Neuron (in vitro differentiated cells): ENCODE measurements around the gene PPFIA2.

Experiments
- H2AFZ ChIP-seq: one replicate; pipeline ENCODE4 v1.6.1; 2013; ENCODE audit warnings: low read depth, mild to moderate bottlenecking, inconsistent platforms, low read length, moderate library complexity
- H3K27me3 ChIP-seq: one replicate; pipeline ENCODE4 v1.6.1; 2013; ENCODE audit warnings: low read length; ENCODE audit not compliant: insufficient read depth
- H3K36me3 ChIP-seq: one replicate; pipeline ENCODE4 v1.6.1; 2013; ENCODE audit warnings: low read length; ENCODE audit not compliant: insufficient read depth
- H3K4me1 ChIP-seq: one replicate; pipeline ENCODE4 v1.6.1; 2013; ENCODE audit warnings: low read length; ENCODE audit not compliant: insufficient read depth
- H3K4me3 ChIP-seq: 2 replicates; pipeline ENCODE4 v1.5.1; 2013; ENCODE audit warnings: mild to moderate bottlenecking, low read length, moderate library complexity
- H3K9me3 ChIP-seq: one replicate; pipeline ENCODE4 v1.6.1; 2013; ENCODE audit warnings: low read length

PPFIA2 gene

GRCh38 chr12:81378601-81379285, 380.4 kb downstream of the PPFIA2 start:
- Histone ChIP-seq H2AFZ (no peak overlapping the region), H3K4me1 (no peaks in the 10 kb centered on the region), H3K4me3 (no peak overlapping the region), H3K27me3 (no peaks in the 10 kb centered on the region), H3K36me3 (no peaks in the 10 kb centered on the region), H3K9me3 (no peaks in the 10 kb centered on the region)

GRCh38 chr12:81377771-81378170, 381.4 kb downstream of the PPFIA2 start:
- H2AFZ ChIP-seq, result no peak overlapping the region
- H3K36me3 ChIP-seq, result no peaks in the 10 kb centered on the region
- H3K4me3 ChIP-seq, result no peak overlapping the region
- H3K9me3 ChIP-seq, result no peaks in the 10 kb centered on the region
- no peaks in the 10 kb centered on the region for H3K27me3 ChIP-seq
- no peaks in the 10 kb centered on the region for H3K4me1 ChIP-seq

- Histone ChIP-seq H2AFZ (no peak overlapping the region), H3K27me3 (no peaks in the 10 kb centered on the region), H3K4me1 (no peaks in the 10 kb centered on the region), H3K36me3 (no peaks in the 10 kb centered on the region), H3K4me3 (no peak overlapping the region), H3K9me3 (no peaks in the 10 kb centered on the region)
Measured at GRCh38 chr12:81375969-81376368, 383.2 kb downstream of the PPFIA2 start.

GRCh38 chr12:81370456-81370855, 388.7 kb downstream of the PPFIA2 start:
- H3K27me3 ChIP-seq, result no peaks in the 10 kb centered on the region
- no peaks in the 10 kb centered on the region for H3K9me3 ChIP-seq
- no peak overlapping the region for H2AFZ ChIP-seq
- no peaks in the 10 kb centered on the region for H3K4me1 ChIP-seq
- H3K36me3 ChIP-seq, result no peaks in the 10 kb centered on the region
- H3K4me3 ChIP-seq, result no peak overlapping the region

DNA sequence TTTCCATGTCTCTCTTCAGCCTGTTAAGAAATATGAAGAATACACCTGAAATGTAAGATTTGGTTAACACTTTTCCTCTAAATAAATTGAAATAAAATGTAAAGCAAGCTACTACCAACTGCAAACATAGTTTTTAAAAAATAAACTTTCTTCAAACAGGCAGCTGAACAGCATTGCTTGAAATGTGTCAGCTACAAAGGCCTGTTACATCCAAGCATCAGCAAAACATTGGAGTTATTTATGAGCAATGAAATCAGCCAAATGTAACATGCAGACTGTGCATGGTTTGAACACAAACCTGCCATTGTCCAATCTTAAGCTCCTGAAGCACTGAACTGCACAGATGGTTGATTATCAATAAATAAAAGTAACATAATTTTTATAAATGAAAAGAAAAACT, 390.0 kb downstream of the PPFIA2 start:
- no peaks in the 10 kb centered on the region for H3K9me3 ChIP-seq
- H3K27me3 ChIP-seq, result no peaks in the 10 kb centered on the region
- no peaks in the 10 kb centered on the region for H3K36me3 ChIP-seq
- no peaks in the 10 kb centered on the region for H3K4me1 ChIP-seq
- no peak overlapping the region for H2AFZ ChIP-seq
- H3K4me3 ChIP-seq, result no peak overlapping the region

- Histone ChIP-seq H3K4me3 (no peak overlapping the region), H3K27me3 (no peaks in the 10 kb centered on the region), H3K4me1 (no peaks in the 10 kb centered on the region), H2AFZ (no peak overlapping the region), H3K36me3 (no peaks in the 10 kb centered on the region), H3K9me3 (no peaks in the 10 kb centered on the region)
Measured at GRCh38 chr12:81365284-81365683, 393.9 kb downstream of the PPFIA2 start.

DNA sequence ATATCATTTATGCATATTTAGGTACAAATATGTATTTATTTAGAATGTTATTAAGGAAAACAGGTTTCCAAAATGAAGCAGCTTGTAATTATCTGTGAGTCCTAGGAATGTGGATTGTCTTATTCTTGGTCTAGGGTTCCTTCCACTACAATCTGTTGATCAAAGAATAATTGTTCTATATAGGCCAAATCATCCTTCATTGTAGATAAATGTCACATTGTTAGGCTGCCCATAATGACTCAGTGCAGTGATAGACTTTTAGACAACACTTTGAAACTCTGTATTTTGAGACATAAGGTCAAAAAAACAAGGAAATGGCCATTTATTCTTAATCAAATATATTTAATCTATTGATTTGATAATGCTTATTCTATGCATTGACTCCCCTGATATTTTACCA, 398.2 kb downstream of the PPFIA2 start:
- Histone ChIP-seq H3K27me3 (no peaks in the 10 kb centered on the region), H2AFZ (no peak overlapping the region), H3K36me3 (no peaks in the 10 kb centered on the region), H3K9me3 (no peaks in the 10 kb centered on the region), H3K4me1 (no peaks in the 10 kb centered on the region), H3K4me3 (no peak overlapping the region)

- no peaks in the 10 kb centered on the region for H3K4me1 ChIP-seq
- no peak overlapping the region for H2AFZ ChIP-seq
- H3K9me3 ChIP-seq, result no peaks in the 10 kb centered on the region
- H3K27me3 ChIP-seq, result no peaks in the 10 kb centered on the region
- no peak overlapping the region for H3K4me3 ChIP-seq
- no peaks in the 10 kb centered on the region for H3K36me3 ChIP-seq
Measured at GRCh38 chr12:81359736-81360135, 399.4 kb downstream of the PPFIA2 start.

GRCh38 chr12:81354327-81354932, 404.7 kb downstream of the PPFIA2 start:
- H2AFZ ChIP-seq, result no peak overlapping the region
- H3K27me3 ChIP-seq, result no peaks in the 10 kb centered on the region
- no peaks in the 10 kb centered on the region for H3K4me1 ChIP-seq
- no peaks in the 10 kb centered on the region for H3K36me3 ChIP-seq
- no peak overlapping the region for H3K4me3 ChIP-seq
- no peaks in the 10 kb centered on the region for H3K9me3 ChIP-seq

GRCh38 chr12:81350309-81350708, 408.8 kb downstream of the PPFIA2 start:
- Histone ChIP-seq H3K27me3 (no peaks in the 10 kb centered on the region), H3K4me3 (no peak overlapping the region), H2AFZ (no peak overlapping the region), H3K36me3 (no peaks in the 10 kb centered on the region), H3K9me3 (no peaks in the 10 kb centered on the region), H3K4me1 (no peaks in the 10 kb centered on the region)

GRCh38 chr12:81347404-81347803, 411.7 kb downstream of the PPFIA2 start:
- no peak overlapping the region for H3K4me3 ChIP-seq
- no peaks in the 10 kb centered on the region for H3K4me1 ChIP-seq
- no peaks in the 10 kb centered on the region for H3K9me3 ChIP-seq
- no peaks in the 10 kb centered on the region for H3K36me3 ChIP-seq
- H3K27me3 ChIP-seq, result no peaks in the 10 kb centered on the region
- no peak overlapping the region for H2AFZ ChIP-seq

- Histone ChIP-seq H3K27me3 (no peaks in the 10 kb centered on the region), H3K4me1 (peaks cover 6% of the 10 kb centered on the region), H3K36me3 (no peaks in the 10 kb centered on the region), H3K9me3 (no peaks in the 10 kb centered on the region), H2AFZ (no peak overlapping the region), H3K4me3 (no peak overlapping the region)
Measured at GRCh38 chr12:81340910-81341309, 418.2 kb downstream of the PPFIA2 start.

- H3K36me3 ChIP-seq, result no peaks in the 10 kb centered on the region
- no peaks in the 10 kb centered on the region for H3K9me3 ChIP-seq
- H2AFZ ChIP-seq, result peak overlapping the region; percentile 77
- H3K27me3 ChIP-seq, result no peaks in the 10 kb centered on the region
- peaks cover 6% of the 10 kb centered on the region for H3K4me1 ChIP-seq
- no peak overlapping the region for H3K4me3 ChIP-seq
Measured at GRCh38 chr12:81339071-81339470, 420.1 kb downstream of the PPFIA2 start.

GRCh38 chr12:81337886-81338285, 421.3 kb downstream of the PPFIA2 start:
- Histone ChIP-seq H3K4me3 (no peak overlapping the region), H3K9me3 (no peaks in the 10 kb centered on the region), H3K27me3 (no peaks in the 10 kb centered on the region), H2AFZ (no peak overlapping the region), H3K4me1 (peaks cover 6% of the 10 kb centered on the region), H3K36me3 (no peaks in the 10 kb centered on the region)
